Suppressor macrophage treated with lipopolysaccharide for 4 hours (primary cell): ENCODE results near the gene HSPB6.
"Not testable (repeated sequence)": the region's sequence is repeated elsewhere in the genome, so short reads cannot be mapped to it uniquely, and the experiment has no call there.

ENCODE experiments used
- DNase-seq: peaks from one replicate; pipeline ENCODE4 v3.0.0-alpha.2; 2020

The HSPB6 gene

DNA sequence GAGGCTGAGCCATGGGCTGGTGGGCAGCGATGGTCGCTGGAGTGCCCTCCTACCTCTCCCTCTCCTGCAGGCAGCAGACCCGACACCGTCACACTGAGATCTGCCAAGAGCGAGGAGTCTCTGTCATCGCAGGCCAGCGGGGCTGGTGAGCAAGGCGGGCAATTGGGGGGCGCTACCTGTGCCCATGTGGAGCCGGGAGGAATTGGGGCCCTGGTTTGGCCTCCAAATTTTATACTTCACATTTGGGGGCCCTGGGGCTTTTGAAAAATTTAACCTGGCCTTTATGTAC lies 28.5 kb upstream of the HSPB6 start:
- DNase-seq, result no peak

DNA sequence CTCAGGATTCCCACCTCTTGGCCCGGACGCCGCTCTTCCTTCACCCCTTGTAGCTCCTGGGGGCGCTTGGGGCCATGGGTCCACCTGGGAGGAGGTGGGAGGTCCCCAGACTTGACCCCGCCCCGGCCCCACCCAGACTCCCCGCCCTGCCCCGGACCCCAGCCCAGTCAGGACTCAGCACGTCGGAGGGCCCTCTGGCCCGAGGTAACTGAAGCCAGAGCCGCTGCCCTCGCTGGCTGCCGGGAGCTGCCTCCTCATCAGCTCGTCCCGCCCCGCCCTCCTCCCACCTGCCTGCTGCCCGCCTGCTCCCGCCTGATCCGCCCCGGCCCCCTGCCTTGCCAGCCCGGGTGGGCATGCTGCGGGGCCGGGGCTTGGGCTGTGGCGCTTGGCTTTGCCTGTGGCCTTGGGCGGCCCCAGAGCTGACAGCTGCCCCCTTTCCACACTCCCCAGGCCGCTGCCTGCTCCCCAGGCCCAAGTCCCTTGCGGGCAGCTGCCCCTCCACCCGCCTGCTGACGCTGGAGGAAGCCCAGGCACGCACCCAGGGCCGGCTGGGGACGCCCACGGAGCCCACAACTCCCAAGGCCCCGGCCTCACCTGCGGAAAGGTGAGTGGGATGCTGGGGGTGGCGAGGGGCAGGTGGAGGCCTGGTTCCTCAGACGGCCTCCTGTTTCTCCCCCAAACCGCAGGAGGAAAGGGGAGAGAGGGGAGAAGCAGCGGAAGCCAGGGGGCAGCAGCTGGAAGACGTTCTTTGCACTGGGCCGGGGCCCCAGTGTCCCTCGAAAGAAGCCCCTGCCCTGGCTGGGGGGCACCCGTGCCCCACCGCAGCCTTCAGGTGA lies 27.9 kb upstream of the HSPB6 start:
- DNase-seq, result no peak

DNA sequence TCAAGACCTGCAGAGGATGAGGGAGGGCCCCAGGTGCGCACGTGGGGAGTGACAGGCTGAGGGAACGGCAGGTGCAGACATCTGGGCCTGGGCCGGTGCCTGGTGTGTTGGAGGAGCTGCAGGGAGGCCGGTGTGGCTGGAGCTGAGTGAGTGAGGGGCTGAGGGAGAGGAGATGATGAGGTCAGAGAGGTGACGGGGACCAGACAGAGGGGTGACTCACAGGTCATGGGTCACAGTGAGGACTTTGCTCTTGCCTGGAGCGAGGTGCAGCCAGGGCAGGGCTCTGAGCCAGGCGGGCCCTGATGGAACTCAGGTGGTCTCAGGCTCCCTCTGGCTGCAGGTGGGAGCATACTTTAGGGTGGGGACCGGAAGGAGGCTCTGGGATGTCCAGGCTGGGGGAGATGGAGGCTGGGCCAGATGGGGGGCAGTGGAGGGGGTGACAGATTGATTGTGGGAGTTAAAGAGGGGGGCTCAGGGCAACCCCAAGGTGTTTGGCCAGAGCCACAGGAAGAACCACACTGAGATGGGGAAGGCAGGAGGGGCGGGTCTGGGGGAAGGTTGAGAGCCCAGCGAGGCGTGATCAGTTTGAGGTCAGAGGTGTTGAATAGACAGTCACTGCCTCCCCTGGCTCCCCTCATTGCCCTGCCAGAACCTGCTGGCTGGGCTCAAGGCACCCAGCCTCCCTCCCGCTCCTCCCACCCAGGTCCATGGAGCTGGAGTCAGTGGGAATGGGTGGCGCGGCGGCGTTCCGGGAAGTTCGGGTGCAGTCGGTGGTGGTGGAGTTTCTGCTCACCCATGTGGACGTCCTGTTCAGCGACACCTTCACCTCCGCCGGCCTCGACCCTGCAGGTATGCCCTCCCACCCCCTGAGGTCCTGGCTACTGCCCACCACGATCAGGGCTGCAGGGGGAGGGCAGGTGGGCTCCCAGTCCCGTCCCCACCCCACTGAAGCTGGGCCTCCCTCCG lies 26.9 kb upstream of the HSPB6 start:
- no peak for DNase-seq

DNA sequence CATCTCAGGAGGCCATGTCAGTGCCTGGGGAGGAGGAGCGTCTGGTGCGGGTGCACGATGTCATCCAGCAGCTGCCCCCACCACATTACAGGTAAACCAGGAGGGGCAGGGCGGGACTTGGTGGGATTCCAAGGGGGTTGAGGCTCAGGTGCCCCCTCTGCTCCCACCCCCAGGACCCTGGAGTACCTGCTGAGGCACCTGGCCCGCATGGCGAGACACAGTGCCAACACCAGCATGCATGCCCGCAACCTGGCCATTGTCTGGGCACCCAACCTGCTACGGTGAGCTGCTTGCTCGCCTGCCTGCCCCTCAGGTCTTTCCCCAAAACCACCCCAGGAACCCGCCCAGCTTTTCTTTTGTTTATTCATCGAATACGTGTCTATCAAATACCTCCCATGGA lies 25.8 kb upstream of the HSPB6 start:
- no peak for DNase-seq

DNA sequence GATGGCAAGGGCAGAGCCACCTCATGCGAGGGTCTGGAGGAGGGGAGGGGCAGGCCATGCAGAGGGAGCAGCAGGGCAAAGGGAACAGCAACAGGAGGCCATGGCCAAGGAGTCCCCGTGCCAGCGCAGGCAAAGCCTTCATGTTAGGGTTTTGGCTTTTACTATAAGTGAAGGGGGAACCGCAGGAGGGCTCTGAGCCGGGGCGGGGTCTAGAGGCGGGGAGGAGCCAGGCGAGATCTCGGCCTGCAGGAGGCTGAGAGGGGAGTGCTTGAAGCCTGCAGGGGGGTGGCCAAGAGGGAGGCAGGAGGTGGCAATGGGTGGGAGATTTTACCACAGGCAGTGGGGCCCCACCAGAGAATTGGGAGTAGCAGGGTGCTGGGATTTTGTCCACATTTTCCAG lies 24.8 kb upstream of the HSPB6 start:
- DNase-seq, result no peak

DNA sequence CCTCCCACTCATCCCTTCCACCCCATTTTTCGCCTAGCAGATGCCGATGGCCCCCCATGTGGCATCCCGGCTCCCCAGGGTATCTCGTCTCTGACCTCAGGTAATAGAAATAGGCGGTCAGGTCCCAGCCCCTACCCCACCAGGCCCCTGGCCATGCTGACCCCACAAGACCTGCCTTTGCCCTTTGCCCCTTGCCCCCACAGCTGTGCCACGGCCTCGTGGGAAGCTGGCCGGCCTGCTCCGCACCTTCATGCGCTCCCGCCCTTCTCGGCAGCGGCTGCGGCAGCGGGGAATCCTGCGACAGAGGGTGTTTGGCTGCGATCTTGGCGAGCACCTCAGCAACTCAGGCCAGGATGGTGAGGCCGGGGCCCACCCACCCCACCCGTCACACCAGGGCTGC lies 23.9 kb upstream of the HSPB6 start:
- DNase-seq, result no peak

DNA sequence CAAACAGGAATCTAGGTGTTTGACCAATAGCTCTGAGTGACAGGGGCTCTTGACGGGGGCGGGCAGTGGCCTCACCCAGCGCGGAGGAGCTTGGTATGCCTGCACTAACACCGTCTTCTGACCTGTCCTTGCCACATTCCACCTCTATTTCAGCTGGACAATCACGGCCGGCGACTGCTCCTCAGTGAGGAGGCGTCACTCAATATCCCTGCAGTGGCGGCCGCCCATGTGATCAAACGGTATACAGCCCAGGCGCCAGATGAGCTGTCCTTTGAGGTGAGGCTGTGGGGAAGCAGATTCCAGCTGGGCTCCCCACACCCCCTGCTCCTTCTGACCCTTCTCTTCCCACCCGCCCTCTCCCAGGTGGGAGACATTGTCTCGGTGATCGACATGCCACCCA lies 23.2 kb upstream of the HSPB6 start:
- DNase-seq, result no peak

DNA sequence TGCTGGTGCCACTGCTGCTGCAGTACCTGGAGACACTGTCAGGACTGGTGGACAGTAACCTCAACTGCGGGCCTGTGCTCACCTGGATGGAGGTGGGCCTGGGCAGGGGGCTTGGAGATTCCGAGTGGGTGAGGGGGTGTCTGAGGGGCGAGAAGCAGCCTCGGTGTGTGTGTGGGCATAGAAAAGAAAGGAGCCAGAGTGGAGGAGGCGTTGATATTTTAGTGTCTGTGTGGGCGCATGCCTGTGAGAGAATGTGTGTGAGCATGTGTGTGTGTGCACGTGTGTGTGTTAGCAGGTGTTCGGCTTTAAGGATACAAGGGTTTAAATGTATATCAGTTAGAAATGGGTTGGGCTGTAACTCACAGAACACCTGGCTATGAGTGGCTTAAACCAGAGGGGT lies 22.2 kb upstream of the HSPB6 start:
- DNase-seq, result no peak

DNA sequence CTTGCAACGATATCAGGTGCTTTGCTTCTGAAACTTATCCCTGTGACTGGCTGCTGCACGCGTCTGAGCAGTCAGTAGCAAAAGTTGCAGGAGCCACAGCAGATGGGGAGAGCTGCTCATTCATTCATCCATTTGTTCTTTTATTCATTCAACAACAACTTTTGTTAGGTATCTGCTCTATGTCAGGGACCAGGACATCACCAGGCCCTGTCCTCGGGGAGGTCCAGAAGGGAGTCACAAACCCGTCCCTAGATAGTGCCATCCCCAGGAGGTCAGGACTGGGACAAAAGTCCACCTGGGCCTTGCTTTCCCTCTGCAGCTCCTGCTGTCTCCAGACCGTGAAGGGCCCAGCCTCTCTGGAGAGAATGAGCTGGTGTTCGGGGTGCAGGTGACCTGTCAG lies 21.1 kb upstream of the HSPB6 start:
- no peak for DNase-seq

DNA sequence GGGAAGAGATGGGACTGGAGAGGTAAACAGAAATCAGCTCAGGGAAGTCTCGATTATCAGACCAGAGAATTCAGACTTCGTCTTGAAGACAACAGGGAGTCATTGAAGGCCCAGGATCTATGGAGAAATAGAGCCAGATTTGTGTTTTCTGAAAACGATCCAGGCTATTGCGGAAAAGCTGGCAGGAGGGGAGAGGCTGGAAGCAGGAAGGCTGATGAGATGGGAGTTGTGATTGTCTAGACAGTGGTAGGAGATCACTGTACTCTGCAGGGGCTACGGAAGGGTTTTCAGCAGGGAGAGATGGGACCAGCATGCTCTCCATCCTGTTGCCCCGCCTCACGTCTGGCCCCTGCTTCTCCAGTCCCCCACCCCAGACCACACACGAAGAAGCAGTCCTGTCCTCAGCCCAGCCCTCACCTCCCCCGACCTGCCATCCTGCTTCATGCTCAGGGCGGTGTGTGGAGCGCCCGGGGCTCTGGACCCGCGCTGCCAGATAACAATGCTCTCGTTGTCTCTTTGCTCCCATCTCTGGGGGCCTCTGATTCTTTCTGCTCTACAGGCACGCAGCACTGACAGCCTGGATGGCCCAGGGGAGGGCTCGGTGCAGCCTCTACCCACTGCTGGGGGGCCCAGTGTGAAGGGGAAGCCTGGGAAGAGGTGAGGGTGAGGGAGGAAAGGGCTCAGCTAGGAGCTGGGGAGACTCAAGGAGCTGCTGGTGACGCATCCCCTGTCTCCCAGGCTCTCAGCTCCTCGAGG lies 20.4 kb upstream of the HSPB6 start:
- no peak for DNase-seq

DNA sequence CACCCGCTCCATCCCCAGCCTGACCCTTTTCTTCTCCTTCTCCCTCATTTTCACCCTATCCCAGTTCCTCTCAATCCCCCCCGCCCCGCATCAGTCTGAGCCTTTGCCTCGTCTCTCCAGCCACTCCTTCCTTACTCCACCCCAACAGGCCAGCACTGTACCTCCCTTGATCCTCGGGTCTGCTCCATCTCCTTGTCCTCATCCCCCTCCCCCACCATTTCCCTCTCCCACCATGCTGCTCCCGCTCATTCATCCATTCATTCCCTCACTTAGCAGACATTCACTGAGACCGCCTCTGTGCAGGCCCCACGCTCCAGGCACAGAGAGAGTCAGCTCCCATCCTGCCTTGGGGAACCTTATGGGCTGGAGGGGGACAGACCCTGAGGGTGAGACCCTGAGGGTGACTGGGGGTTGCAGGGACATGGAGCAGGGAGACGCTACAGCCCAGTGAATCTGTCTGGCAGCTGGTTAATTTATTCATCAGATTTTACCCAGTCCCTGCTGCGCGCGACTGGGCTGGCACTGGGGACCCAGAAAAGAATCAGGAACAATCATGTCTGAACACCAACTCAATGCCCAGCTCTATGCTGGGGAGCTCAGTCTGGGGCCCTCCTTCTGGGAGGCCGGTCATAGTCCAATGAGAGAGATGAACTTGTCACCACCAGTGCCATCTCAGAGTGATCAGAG lies 19.4 kb upstream of the HSPB6 start:
- DNase-seq, result no peak

DNA sequence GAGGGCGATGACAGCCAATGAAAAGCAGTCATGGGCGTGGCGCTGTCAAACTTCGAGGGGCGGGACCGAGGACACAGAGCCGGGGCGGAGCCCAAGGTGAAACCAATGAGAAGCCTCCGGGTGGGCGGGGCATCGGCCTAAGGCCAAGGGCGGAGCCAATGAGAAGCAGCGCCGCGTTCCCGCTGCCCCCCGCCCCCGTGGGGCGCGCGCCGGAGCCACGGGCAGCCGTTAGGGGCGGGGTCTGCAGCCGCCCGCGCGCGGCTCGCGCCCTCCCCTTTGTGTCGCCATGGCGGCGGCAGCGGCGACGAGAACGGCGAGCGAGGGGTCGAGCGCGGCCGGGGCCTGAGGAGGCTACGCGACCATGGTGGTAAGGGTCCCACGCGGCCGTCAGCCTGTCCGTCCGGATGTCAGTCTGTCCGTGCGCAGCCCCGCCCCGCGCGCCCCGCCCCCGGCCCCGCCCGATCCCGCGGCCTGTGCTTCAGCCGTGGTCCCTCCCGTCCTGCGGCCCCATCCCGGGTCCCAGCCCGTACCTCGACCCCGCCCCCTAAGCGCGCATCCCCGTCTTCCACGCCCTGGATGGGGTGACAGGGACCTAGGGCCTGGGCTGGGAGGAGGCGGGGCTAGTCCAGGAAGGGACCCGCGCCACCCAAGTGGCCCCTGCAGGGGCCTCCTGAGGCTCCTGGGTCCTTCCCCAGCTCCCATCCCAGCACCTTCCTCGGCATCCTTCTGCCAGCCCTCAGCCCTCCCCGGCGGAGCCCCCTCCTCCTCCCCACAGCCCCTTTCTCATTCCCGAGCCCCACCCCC lies 18.7 kb upstream of the HSPB6 start, which contains the start of gene ARHGAP33:
TSS of gene ARHGAP33 (plus strand) at position 267 of the 804 bp plus-strand sequence. CDS start at position 362, 95 bp downstream.
- DNase-seq, result peak; percentile 99

DNA sequence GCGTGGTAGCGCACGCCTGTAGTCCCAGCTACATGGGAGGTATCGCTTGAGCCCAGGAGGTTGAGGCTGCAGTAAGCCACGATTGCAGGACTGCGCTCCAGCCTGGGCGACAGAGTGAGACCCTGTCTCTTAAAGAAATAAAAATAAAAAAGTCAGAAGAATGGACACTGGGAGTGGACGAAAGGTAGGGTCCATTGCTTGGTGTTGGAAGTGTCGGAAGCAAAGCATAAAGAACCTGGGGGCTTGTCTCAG lies 18.1 kb upstream of the HSPB6 start:
- DNase-seq, result no peak

DNA sequence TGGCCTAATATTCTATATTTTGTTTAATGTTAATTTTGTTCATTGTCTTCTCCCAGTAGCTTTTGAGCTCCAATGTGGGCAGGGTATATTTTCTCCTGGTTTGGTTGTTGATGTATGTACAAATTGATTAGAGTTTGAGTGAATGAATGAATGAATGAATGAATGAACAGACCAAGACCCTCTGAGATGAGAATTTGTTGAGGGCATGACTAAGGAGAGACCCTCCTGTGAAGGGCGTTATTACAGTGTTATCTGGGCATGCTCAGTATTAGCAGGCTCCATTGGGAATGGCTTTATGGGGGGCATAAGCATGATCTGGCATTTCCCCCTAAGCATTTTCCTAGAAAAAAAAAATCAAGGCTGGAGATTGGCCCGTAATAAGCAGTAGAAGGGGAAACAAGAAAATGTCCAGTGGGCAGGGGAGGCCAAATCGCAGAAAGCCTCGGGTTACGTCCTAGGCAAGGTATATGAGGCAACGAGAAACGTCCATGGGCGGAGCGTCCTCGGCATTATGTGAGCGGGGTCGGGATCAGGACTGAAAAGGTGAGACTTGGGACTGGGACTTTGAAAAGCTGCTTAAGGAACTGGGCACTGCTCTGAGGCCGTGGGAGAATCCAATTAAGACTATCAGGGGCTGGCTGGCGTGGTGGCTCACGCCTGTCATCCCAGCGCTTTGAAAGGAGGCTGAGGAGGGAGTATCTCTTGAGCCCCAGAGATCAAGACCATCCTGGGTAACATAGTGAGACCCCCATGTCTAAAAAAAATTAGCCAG lies 17.6 kb upstream of the HSPB6 start:
- no peak for DNase-seq

DNA sequence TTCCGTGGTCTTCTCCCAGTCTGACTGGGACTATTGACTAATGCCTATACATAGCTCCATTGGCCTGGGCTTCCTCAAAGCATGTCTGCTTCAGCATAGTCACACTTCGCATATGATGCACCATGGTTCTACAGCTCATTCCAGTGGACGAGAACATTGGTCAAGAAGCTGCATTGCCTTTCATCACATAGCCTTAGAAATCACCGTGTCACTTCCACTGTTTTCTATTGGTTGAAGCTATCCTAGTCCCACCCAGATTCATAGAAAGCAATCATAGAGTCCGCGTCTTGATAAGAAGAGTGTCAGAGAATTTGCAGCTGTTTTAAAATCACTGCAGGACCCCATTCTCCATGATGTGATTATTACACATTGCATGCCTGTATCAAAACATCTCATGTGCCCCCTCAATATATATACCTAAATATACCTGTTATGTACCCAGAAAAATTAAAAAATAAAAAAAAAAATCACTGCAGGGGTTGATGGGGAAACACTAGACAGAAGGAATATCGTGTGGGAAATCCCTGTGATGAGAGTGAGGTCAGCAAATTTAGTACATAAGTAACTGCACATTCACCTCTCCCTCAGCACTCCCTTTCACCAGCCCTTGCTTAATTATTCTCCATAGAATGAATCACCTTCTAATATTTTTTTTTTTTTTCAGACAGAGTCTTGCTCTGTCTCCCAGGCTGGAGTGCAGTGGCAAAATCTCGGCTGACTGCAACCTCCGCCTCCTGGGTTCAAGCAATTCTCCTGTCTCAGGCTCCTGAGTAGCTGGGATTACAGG lies 16.4 kb upstream of the HSPB6 start:
- DNase-seq, result peak; percentile 31

DNA sequence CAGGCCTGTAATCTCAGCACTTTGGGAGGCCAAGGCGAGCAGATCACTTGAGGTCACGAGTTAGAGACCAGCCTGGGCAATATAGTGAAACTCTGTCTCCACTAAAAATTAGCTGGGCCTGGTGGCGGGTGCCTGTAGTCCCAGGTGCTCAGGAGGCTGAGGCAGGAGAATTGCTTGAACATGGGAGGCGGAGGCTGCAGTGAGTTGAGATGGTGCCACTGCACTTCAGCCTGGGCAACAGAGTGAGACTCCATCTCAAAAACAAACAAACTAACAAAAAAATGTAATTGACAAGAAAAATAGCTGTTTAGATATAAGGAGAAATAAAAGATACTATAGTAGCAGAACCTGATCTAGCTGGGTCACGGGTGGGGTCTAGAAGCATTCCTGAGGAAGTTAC lies 15.5 kb upstream of the HSPB6 start:
- DNase-seq, result not testable (repeated sequence)

DNA sequence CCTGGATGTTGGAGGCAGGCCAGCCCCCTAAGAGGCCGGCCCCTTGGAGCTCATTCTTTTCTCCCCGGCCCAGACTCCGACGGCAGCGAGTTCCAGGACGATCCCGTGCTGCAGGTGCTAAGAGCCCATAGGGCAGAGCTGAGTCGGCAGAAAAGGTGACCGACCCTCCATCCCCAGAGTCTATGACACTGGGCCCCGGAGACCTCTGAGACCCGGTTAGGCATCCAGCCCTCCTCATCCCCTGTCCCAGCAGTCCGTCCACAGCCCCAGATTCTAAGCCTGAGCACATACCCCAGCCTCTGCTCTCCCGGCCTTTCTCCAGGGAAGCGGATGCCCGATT lies 11.2 kb upstream of the HSPB6 start:
- DNase-seq, result no peak

DNA sequence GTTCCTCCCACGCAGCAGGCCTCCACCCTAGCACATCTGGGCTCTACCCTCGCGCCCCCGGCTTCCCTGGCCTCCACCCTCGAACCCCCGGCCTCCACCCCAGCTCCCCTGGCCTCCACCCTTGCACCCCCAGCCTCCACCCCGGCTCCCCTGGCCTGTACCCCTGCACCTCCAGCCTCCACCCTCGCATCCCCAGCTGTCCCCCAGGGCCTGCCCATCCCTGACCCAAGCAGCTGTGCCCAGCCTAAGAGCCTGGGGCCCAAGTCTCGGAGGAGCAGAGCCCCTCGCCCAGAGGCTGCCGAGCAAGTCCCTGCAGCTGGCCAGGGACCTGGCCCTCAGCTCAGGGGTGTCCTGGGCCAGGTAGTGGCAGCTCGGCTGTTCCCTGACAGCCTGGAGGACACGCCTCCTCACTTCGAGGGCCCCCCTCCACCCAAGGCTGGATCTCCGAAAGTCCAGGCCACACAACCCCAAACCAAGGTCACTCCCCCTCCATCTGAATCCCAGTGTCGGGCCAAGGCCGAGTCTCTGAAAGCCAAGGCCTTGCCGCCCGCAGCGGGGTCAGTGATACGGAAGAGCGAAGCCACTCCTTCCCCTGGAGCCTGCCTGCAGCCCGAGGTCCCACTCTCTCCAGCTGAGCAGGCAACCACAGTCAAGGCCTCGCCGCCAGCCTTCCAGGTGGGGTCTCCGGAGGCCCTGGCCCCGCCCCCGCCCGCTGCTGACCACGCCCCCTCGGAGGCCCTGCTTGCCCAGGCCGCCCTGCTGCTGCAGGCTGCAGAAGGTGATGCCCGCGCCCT lies 10.7 kb upstream of the HSPB6 start:
- no peak for DNase-seq

DNA sequence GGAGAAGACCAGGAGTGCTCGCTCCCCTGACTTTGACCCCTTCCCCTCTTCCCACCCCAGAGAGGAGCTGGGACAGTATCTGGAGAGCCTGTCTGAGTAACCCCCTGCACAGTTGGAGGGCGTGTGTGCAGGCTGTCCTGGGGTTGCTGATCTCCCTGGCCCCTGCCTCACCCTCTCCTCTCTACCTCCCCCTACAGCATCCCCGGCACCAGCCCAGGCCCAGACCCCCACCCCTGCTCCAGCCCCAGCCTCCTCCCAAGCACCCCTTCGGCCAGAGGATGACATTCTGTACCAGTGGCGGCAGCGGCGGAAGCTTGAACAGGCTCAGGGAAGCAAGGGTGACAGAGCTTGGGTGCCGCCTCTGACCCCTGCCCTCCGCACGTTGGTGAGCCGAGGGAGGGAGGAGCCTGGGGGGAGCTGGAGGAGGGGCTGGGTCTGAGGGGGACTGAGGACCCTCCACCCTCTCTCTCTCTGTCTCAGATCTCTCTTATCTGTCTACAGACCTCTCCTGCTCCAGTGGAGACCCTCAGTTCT lies 9.8 kb upstream of the HSPB6 start:
- no peak for DNase-seq
